ENCODE results near the gene DSCAM. TPM values are rescaled to one million over a fixed set of nuclear protein-coding genes. Genes with fewer than 3 reads are reported as not detected.

Gene DSCAM
- polyA plus RNA-seq, 3 donors: not detected

- Mint-ChIP-seq H3K4me3 (no peak overlapping the region), H3K4me1 (no peaks in the 10 kb centered on the region), H3K27ac (no peak overlapping the region), H3K9me3 (peaks cover 3 to 34% (median 13%) of the 10 kb centered on the region in 7 donors), H3K36me3 (no peaks in the 10 kb centered on the region), H3K27me3 (ENCODE audit: low read depth in 3 of 3) (peaks cover 0 to 3% (median 0%) of the 10 kb centered on the region in 3 donors)
- no peak overlapping the region for H3K4me3 ChIP-seq (replicated peaks in 1 of 3; ENCODE audit: low read depth in 2 of 3, low read length in 3 of 3)
- no peak overlapping the region for H2AFZ ChIP-seq (ENCODE audit: insufficient read depth, low read depth, low read length, poor library complexity, severe bottlenecking)
- H3K9me3 ChIP-seq (replicated peaks in 1 of 2; ENCODE audit: control insufficient read depth in 1 of 2, insufficient read depth in 1 of 2, low read length in 2 of 2): peaks cover 16 to 23% of the 10 kb centered on the region in 2 donors
- no peak for TF ChIP-seq CTCF (IDR thresholded peaks at IDR 0.05)
- no peaks in the 10 kb centered on the region for H3K27me3 ChIP-seq (ENCODE audit: control insufficient read depth in 2 of 2, insufficient read depth in 2 of 2, low read length in 2 of 2)
- H3K27ac ChIP-seq (ENCODE audit: low read depth in 1 of 2, low read length in 2 of 2): no peak overlapping the region
- no peaks in the 10 kb centered on the region for H4K20me1 ChIP-seq (ENCODE audit: insufficient read depth, low read length)
- no CpG with 5 or more reads among the region's 1 CpG for WGBS (ENCODE audit: insufficient coverage)
- intact Hi-C loops (cut with micrococcal nuclease): no loop called here
- H3K79me2 ChIP-seq (ENCODE audit: insufficient read depth, low read length): no peaks in the 10 kb centered on the region
- no peaks in the 10 kb centered on the region for H3K4me1 ChIP-seq (ENCODE audit: control insufficient read depth in 1 of 2, insufficient read depth in 2 of 2, low read length in 2 of 2)
- no peak overlapping the region for H3K4me2 ChIP-seq (replicated peaks; ENCODE audit: extremely low read depth, low read length, poor library complexity, severe bottlenecking)
- DNase-seq: no peak
- H3K36me3 ChIP-seq (replicated peaks in 1 of 2; ENCODE audit: control insufficient read depth in 1 of 2, insufficient read depth in 2 of 2, low read length in 2 of 2): no peaks in the 10 kb centered on the region
- H3K9ac ChIP-seq (ENCODE audit: insufficient read depth, low read length, poor library complexity, severe bottlenecking): no peak overlapping the region
These were observed 835.6 kb downstream of the DSCAM start for GRCh38 chr21:40011371-40011770.

- peaks cover 0 to 20% (median 6%) of the 10 kb centered on the region in 7 donors for H3K9me3 Mint-ChIP-seq
- no peaks in the 10 kb centered on the region for H3K36me3 Mint-ChIP-seq
These were observed 844.0 kb downstream of the DSCAM start for GRCh38 chr21:40002978-40003377.

More at GRCh38 chr21:40002978-40003377, 844.0 kb downstream of the DSCAM start:
- no peak overlapping the region for H3K9ac ChIP-seq (ENCODE audit: insufficient read depth, low read length, poor library complexity, severe bottlenecking)
- no peak for DNase-seq
- no peaks in the 10 kb centered on the region for H3K27me3 ChIP-seq (ENCODE audit: control insufficient read depth in 2 of 2, insufficient read depth in 2 of 2, low read length in 2 of 2)
- no peaks in the 10 kb centered on the region for H4K20me1 ChIP-seq (ENCODE audit: insufficient read depth, low read length)
- H3K27ac ChIP-seq (ENCODE audit: low read depth in 1 of 2, low read length in 2 of 2): no peak overlapping the region
- H3K4me1 Mint-ChIP-seq: no peaks in the 10 kb centered on the region
- H3K4me2 ChIP-seq (replicated peaks; ENCODE audit: extremely low read depth, low read length, poor library complexity, severe bottlenecking): no peak overlapping the region
- no peaks in the 10 kb centered on the region for H3K4me1 ChIP-seq (ENCODE audit: control insufficient read depth in 1 of 2, insufficient read depth in 2 of 2, low read length in 2 of 2)
- no peak overlapping the region for H3K4me3 Mint-ChIP-seq
- intact Hi-C loops (cut with micrococcal nuclease): no loop called here
- H3K27ac Mint-ChIP-seq: no peak overlapping the region
- H3K27me3 Mint-ChIP-seq (ENCODE audit: low read depth in 3 of 3): peaks cover 0 to 1% (median 0%) of the 10 kb centered on the region in 3 donors
- H3K79me2 ChIP-seq (ENCODE audit: insufficient read depth, low read length): no peaks in the 10 kb centered on the region
- H2AFZ ChIP-seq (ENCODE audit: insufficient read depth, low read depth, low read length, poor library complexity, severe bottlenecking): no peak overlapping the region
- no peaks in the 10 kb centered on the region for H3K36me3 ChIP-seq (replicated peaks in 1 of 2; ENCODE audit: control insufficient read depth in 1 of 2, insufficient read depth in 2 of 2, low read length in 2 of 2)
- no peak for TF ChIP-seq CTCF (IDR thresholded peaks at IDR 0.05)
- WGBS (ENCODE audit: insufficient coverage): no CpG with 5 or more reads among the region's 1 CpG
- H3K4me3 ChIP-seq (replicated peaks in 1 of 3; ENCODE audit: low read depth in 2 of 3, low read length in 3 of 3): no peak overlapping the region
- H3K9me3 ChIP-seq (replicated peaks in 1 of 2; ENCODE audit: control insufficient read depth in 1 of 2, insufficient read depth in 1 of 2, low read length in 2 of 2): peaks cover under 1 to 5% of the 10 kb centered on the region in 2 donors
